ENCODE measurements around the gene CALCOCO1. TPM values are rescaled to one million over a fixed set of nuclear protein-coding genes. Genes with fewer than 3 reads are reported as not detected.

CALCOCO1 gene
- total RNA-seq, 1 experiment from 2014 or later: 27.0 TPM

GRCh38 chr12:53725824-53726223, 1.4 kb downstream of the CALCOCO1 start (continued):
- no peak for TF ChIP-seq AFF4 (CRISPR knock-in tag; IDR thresholded peaks at IDR 0.05; ENCODE audit: borderline replicate concordance)
- no peak for TF ChIP-seq OVOL2 (CRISPR knock-in tag; IDR thresholded peaks at IDR 0.05; ENCODE audit: borderline replicate concordance)
- TF ChIP-seq RORB (CRISPR knock-in tag; IDR thresholded peaks at IDR 0.05): no peak
- no peak for TF ChIP-seq ZBTB43 (CRISPR knock-in tag; IDR thresholded peaks at IDR 0.05)
- no peak for TF ChIP-seq GRHL2 (CRISPR knock-in tag; IDR thresholded peaks at IDR 0.05; ENCODE audit: insufficient replicate concordance, severe bottlenecking)
- TF ChIP-seq ZNF281 (CRISPR knock-in tag; IDR thresholded peaks at IDR 0.05): no peak
- TF ChIP-seq ZNF416 (CRISPR knock-in tag; IDR thresholded peaks at IDR 0.05): no peak
- TF ChIP-seq CREM (CRISPR knock-in tag; IDR thresholded peaks at IDR 0.05): no peak
- TF ChIP-seq FOXJ3 (CRISPR knock-in tag; IDR thresholded peaks at IDR 0.05; ENCODE audit: borderline replicate concordance): no peak
- TF ChIP-seq ZMAT4 (CRISPR knock-in tag; IDR thresholded peaks at IDR 0.05): no peak
- TF ChIP-seq NFE2L1 (CRISPR knock-in tag; IDR thresholded peaks at IDR 0.05): no peak
- no peak for TF ChIP-seq ZNF138 (CRISPR knock-in tag; conservative IDR thresholded peaks at IDR 0.05)
- no peak for TF ChIP-seq AR (CRISPR knock-in tag; IDR thresholded peaks at IDR 0.05)
- TF ChIP-seq PREB (CRISPR knock-in tag; IDR thresholded peaks at IDR 0.05; ENCODE audit: borderline replicate concordance): no peak

Measured in WTC11 (cell line).